Measurements from ENCODE around the gene TBP.
"Not testable (repeated sequence)": the region's sequence is repeated elsewhere in the genome, so short reads cannot be mapped to it uniquely, and the experiment has no call there.

The TBP gene

GRCh38 chr6:170554013-170554795, at the start of gene TBP:
TSS of gene TBP (plus strand) at chr6:170554369. CDS start at chr6:170557030, 2,661 bp downstream.
- DNase-seq (ENCODE audit: low read depth), result peak; percentile 97

DNA sequence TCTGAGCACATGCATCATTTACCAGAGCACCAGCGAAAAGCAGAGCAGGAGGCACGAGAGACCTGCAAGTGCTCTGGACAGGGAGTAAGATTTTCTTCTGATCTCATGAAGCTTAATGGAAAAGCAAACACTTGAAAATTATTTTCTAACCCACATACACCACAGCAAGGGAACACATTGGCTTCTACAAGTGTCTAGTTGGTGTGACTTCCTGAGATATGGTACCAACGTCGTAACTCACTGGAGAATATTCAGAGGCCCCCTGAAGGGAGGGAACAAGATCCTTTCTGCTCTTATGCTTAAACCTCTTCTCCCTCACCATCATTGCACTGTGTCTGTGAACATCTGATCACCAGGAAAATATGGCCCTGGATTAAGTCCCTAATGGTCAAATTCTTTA, 49.7 kb upstream of the TBP start:
- DNase-seq (ENCODE audit: low read depth), result no peak

DNA sequence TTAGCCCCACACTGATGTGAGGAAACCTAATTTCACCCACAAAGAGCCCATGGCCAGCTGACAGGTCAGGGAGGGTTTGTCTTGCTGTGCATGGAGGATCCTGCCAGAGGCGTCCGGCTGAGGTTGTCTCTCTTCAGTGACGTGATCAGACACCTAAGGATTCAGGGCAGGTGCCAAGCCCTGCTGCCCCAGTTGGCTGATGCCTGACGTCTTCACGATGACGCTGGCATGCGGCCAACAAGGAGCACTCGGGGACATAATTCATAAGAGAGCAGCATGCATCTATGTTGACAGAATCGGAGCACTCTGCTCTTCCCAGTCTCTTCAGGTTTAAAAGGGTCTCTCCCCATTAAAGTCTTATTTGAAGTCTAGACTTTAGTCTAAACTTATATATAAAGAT, 48.9 kb upstream of the TBP start:
- no peak for DNase-seq (ENCODE audit: low read depth)

- no peak for DNase-seq (ENCODE audit: low read depth)
Measured at GRCh38 chr6:170506446-170506845, 47.7 kb upstream of the TBP start.

DNA sequence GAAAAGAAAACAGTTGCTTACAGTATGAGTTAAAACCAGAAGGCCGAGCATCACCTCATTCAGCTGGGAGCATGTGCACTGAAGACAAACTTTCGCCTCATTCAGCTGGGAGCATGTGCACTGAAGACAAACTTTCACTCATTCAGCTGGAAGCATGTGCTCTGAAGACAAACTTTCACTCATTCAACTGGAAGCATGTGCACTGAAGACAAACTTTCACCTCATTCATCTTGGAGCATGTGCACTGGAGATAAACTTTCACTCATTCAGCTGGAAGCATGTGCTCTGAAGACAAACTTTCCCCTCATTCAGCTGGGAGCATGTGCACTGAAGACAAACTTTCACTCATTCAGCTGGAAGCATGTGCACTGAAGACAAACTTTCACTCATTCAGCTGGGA, 46.4 kb upstream of the TBP start:
- DNase-seq (ENCODE audit: low read depth), result not testable (repeated sequence)

DNA sequence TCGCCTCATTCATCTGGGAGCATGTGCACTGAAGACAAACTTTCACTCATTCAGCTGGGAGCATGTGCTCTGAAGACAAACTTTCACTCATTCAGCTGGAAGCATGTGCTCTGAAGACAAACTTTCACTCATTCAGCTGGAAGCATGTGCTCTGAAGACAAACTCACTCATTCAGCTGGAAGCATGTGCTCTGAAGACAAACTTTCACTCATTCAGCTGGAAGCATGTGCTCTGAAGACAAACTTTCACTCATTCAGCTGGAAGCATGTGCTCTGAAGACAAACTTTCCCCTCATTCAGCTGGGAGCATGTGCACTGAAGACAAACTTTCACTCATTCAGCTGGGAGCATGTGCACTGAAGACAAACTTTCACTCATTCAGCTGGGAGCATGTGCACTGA, 45.9 kb upstream of the TBP start:
- not testable (repeated sequence) for DNase-seq (ENCODE audit: low read depth)

DNA sequence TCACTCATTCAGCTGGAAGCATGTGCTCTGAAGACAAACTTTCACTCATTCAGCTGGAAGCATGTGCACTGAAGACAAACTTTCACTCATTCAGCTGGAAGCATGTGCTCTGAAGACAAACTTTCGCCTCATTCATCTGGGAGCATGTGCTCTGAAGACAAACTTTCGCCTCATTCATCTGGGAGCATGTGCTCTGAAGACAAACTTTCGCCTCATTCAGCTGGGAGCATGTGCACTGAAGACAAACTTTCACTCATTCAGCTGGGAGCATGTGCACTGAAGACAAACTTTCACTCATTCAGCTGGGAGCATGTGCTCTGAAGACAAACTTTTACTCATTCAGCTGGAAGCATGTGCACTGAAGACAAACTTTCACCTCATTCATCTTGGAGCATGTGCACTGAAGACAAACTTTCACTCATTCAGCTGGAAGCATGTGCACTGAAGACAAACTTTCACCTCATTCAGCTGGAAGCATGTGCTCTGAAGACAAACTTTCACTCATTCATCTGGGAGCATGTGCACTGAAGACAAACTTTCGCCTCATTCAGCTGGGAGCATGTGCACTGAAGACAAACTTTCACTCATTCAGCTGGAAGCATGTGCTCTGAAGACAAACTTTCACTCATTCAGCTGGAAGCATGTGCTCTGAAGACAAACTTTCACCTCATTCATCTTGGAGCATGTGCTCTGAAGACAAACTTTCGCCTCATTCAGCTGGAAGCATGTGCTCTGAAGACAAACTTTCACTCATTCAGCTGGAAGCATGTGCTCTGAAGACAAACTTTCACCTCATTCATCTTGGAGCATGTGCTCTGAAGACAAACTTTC, 45.1 kb upstream of the TBP start:
- DNase-seq (ENCODE audit: low read depth), result not testable (repeated sequence)

DNA sequence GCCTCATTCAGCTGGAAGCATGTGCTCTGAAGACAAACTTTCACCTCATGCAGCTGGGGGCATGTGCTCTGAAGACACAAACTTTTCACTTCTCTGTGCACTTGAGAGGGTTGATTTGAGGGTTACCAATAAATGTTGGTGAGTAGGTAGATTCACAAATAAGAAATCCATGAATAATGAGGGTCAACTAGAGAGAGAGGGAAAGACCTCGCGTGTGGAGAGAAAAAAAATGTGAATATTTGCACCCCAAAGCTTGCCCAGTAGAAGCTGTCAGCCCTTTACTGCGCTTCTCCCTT, 44.5 kb upstream of the TBP start:
- no peak for DNase-seq (ENCODE audit: low read depth)

DNA sequence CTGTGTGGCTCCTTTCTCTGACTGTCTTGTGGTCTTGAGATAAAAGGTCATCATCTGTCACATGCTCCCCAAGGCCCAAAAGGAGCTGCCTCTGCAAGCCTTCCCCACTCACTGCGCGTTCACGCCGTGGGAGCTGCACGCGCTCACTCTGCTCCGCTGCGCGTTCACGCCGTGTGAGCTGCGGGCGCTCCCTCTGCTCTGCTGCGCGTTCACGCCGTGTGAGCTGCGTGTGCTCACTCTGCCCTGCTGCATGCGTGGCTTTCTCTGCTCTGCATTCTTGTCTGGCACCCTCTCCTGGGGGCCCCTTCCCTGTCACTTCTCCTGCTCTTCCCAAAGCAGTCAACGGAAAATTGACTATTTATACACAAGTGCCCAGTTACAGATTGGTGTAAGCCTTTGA, 43.5 kb upstream of the TBP start:
- DNase-seq (ENCODE audit: low read depth), result no peak

DNA sequence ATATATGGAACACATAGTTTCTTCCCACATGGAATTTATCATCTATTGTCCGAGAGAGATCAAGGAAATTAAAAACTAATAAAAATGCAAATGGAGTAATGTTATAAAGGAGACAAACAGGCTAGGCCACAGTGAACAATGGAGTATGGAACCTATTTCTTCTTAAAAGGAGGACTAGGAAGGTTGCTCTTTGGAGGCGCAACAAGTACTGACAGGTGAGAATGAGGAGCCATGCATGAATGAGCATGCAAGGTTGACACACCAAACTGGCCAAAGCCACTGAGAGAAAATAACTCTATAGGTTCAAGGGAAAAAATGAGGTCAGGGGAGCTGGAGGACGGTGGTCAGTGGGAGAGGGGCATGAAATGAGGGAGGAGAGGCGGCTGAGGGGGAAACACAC, 41.9 kb upstream of the TBP start:
- DNase-seq (ENCODE audit: low read depth), result no peak

DNA sequence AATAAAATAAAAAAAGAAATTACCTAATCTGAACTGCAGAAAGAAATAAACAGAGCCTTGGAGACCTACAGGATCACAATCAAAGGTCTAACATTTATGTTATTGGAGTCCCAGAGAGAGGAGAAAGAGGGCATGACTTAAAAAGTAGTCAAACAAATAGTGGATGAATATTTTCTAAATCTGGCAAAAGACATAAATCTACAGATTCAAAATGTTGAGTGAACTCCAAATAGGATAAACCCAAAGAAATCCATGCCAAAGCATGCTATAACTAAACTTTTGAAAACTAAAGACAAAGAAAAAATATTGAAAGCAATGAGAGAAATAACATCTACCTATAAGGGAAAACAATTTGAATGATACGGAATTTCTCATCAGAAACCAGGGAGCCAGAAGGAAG, 39.3 kb upstream of the TBP start:
- DNase-seq (ENCODE audit: low read depth), result no peak

- no peak for DNase-seq (ENCODE audit: low read depth)
Measured at GRCh38 chr6:170516783-170517616, 37.2 kb upstream of the TBP start.

DNA sequence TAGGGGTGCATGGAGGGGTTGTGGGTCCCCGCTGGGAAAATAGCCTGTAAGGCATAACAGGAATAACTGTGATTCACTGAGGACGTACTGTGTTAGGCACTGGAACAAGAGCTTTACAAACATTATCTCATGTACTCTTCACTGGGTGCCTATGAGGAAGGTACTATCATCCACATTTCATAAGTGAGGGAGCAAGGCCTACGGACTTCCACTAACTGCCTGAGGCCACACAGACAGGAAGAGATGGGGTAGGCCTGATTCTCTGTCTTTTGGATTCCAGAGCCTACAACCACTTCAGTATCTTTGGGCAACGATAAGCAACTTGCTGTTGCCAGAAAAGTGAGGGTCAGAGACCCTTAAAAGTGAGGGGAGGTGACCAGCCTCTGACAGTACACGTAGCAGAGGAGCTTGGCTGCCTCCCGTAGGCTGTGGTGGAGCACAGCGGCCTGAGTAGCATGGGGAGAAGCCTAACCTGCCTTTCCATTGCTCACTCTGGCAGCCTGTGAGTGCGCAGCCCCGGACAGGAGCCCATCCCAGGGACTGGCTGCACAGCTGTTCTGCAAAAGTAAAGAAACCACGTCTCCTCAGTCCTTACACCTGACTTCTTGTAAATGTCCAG, 31.5 kb upstream of the TBP start:
- no peak for DNase-seq (ENCODE audit: low read depth)

GRCh38 chr6:170523256-170524171, 30.7 kb upstream of the TBP start:
- DNase-seq (ENCODE audit: low read depth), result no peak

DNA sequence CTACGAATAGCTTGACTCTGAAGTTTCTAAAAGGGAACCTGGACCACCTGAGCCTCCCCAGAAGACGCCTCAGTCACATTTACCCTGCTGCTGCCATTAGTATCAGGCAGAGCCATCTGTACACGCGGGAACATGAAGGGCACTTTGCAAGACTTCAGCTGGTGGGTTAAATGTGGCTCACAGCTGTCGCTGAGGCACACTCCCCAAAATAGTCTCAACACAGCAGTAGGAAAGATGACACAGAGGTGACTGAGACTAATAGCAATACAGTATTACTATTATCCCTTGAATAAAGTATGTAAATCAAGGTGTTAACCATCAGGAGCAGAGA, 30.0 kb upstream of the TBP start:
- DNase-seq (ENCODE audit: low read depth), result no peak

GRCh38 chr6:170525795-170526194, 28.4 kb upstream of the TBP start:
- no peak for DNase-seq (ENCODE audit: low read depth)

DNA sequence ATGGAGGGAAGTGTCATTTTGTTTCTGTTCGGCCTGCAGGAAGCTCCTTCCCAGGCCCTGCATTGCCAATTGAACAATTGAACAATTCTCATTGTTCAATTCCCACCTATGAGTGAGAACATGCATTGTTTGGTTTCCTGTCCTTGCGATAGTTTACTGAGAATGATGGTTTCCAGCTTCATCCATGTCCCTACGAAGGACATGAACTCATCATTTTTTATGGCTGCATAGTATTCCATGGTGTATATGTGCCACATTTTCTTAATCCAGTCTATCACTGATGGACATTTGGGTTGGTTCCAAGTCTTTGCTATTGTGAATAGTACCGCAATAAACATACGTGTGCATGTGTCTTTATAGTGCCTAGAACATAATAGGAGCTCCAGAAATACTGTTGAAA, 26.2 kb upstream of the TBP start:
- DNase-seq (ENCODE audit: low read depth), result not testable (repeated sequence)

DNA sequence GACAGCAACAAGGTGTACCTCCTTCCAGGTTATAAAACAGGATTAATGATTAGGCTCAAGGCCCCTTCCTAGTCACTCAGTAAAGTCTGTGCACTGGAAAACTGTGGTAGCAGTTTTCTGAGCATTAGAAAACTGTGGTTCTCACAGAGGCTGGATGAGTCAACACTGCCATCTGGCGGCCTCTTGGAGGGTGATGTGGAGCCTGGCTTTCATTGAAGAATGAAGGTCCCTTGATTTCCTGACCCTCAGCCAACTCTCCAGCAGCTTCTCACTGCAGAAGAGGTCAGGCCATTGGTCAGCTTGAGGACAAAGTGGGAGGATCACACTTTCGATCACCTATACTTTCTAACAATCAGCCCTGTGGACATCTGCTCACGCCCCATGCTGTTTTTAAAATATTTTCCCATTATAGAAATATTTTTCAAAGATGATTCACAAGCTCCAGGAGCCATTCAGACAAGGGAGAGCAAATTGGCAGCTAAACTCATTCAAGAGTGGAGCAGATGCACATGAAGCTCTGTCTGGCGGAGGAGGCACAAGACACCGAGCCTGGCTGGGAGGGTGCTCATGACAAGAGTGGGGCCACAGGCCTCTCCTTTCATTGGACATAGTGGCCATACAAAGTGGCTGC, 24.2 kb upstream of the TBP start:
- DNase-seq (ENCODE audit: low read depth), result peak; percentile 12

- no peak for DNase-seq (ENCODE audit: low read depth)
Measured at GRCh38 chr6:170532867-170533488, 21.2 kb upstream of the TBP start.

- no peak for DNase-seq (ENCODE audit: low read depth)
Measured at GRCh38 chr6:170533792-170534191, 20.4 kb upstream of the TBP start.
